HUDEP-2 (cell line): ENCODE measurements around the gene CABCOCO1.

Experiments used
- DNase-seq, 76 experiments: peaks; one replicate each; lab custom pipeline; 2025; ENCODE audit not compliant: unreplicated experiment in 76 of 76; lab: John Stamatoyannopoulos, UW

Gene CABCOCO1

DNA sequence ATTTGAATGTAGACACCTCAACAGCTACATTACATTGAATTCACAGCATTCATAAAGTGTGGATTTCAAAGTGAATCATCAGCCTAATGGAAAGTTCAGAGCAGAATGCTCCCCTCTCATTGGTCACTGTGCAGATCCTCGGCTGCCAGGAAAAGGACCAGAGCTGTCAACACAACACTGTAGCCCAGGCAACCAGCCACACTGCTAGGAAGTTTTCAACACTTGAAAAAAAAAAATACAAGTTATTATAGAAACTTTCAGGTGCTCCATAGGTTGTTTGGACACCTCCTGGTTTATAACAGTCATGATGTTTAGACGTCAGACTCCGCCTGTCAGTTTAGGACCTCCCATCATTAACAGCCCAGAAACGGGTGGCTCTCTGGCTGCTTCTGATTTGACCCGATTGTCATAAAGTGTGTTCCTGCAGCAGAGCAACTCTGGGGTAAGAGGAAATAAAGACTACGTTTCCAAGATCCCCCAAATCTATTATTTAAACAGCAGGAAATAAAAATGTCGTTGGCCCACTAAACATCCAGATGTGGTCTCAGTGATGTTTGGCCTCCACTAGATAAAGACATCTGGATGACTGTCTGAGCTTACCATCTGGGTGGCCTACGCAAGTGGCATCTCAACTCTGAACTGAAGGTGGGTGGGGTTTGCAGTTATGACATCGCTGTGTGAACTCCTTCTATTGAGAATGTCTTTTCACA, 117.4 kb downstream of the CABCOCO1 start:
- DNase-seq: peak in 74 of 76 experiments; percentile 10 to 88 (median 60)

DNA sequence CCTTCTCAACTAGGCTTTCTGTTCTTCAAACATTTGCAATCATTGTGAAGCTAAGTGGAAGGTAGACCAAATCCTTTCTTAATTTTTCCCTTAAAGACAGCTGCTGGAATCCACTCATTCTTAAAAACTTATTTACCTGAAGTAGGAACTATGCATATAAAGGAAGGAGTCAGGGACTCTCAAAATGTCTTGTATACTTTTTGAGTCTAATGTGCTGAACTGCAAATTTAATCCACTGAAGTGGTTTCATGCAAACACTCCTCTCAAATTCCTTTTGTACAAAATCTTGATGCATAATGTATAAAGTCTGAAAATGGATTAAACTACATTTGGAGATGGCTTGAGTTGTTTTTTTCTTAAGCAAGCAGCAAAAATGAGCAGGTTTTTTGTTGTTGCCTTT, 118.0 kb downstream of the CABCOCO1 start:
- DNase-seq: no peak

GRCh38 chr10:61781969-61782403, 119.3 kb downstream of the CABCOCO1 start:
- DNase-seq: peak in 23 of 76 experiments; percentile 3 to 62 (median 21)

GRCh38 chr10:61784354-61785133, 121.8 kb downstream of the CABCOCO1 start:
- no peak for DNase-seq

- no peak for DNase-seq
Measured at GRCh38 chr10:61785473-61786105, 122.9 kb downstream of the CABCOCO1 start.

- DNase-seq: peak in 2 of 76 experiments; percentile 15 to 19
Measured at GRCh38 chr10:61786728-61787127, 124.0 kb downstream of the CABCOCO1 start.

GRCh38 chr10:61787170-61787569, 124.4 kb downstream of the CABCOCO1 start:
- DNase-seq: no peak

- DNase-seq: no peak
Measured at GRCh38 chr10:61789031-61789430, 126.3 kb downstream of the CABCOCO1 start.

- no peak for DNase-seq
Measured at GRCh38 chr10:61791216-61791615, 128.5 kb downstream of the CABCOCO1 start.

- DNase-seq: no peak
Measured at GRCh38 chr10:61792097-61792716, 129.5 kb downstream of the CABCOCO1 start.

DNA sequence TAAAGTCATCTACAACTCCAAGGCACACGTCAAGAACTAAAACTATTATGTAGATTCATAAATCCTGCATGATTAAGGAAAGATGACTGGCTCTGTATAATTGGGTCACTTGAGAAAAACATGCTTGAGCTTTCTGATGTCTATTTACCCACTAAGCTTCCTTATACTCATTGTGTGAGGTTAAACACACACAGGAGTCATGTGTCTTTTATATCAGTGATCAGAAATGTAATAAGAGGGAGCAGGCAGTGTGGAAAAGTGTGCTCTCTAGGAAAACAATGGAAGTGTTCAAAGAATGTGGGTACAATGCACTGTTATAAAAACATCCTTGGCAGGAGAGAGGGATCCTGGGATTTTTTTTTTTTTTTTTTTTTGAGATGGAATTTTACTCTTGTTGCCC, 130.2 kb downstream of the CABCOCO1 start:
- no peak for DNase-seq

DNA sequence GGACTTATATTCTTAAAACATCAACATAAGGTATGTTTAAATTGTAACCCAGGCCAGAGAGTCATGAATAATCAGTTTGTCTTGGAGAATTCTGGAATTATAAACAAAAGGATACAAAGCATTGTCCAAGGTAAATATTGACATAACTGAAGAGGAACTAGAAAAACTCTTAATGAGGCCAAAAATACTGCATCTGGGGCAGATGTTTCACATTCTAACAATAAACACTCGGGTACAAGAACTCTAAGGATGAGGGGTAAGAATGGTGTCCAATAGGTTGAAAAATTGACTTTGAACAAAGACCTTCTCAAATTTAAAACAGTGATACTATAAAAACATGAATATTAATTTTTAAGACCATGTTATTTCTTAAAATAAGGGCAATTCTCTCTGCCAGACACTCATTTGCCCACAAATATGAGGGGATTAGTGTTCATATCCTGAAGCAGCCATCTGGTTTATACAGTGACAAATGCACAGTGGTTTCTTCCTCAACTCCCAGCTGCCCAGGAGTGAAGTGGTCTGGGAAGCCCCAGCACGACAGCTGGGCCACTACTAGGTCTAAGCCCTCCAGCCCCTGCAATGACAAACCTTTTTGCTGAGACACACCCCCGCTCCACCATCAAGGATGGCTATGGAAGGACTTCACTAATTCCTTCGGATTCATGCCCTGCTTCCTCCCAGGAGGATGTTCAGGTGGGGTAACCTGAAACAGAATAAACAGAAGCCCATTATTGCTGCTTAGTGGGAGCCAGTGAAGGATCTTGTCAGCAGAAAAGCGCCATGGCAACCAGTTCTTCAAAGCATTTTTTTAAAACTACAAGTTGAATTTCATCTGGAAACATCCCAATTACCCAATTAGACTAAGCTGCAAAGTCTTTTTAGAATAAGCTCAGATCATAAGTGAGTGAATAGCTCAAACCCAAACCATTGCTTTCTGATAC, 131.3 kb downstream of the CABCOCO1 start:
- no peak for DNase-seq

GRCh38 chr10:61795147-61795546, 132.4 kb downstream of the CABCOCO1 start:
- no peak for DNase-seq

DNA sequence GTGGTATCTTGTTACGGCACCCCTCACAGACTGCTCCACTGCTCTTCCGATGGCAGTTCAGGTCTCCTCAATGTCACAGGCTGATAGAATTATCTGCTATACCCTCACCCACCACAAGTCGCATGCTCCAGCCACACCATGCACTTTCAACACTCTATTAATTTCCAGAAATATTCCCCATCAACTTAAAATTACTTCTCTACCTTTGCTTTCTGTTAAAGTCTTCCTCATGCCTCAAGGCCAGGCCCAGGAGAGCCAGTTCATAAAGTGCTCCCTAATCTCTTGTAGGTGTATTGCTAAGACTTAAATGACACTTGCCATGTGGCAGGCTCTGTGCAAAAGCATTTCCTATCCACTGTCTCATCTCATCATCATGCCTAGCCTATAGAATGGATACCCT, 132.8 kb downstream of the CABCOCO1 start:
- DNase-seq: peak in 2 of 76 experiments; percentile 6 to 10

DNA sequence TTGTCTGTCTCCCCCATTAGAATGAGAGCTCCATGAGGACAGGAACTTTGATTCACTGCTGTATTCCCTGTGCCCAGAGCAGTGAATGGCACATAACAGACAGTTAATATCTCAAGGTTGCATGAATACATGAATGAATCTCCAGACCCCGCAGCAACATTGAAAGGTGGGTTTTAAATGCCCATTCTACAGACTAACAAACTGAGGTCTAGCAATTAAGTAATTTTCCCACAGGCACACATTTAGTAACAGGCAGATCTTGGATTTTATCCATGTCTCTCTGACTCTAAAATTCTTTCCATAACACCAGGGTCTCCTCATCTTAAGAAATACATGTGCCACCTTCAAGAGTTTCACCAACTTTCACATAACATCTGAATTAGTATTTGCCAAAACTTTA, 134.1 kb downstream of the CABCOCO1 start:
- no peak for DNase-seq

GRCh38 chr10:61797304-61798153, 134.8 kb downstream of the CABCOCO1 start:
- no peak for DNase-seq

GRCh38 chr10:61798713-61799112, 136.0 kb downstream of the CABCOCO1 start:
- peak in 2 of 76 experiments; percentile 4 to 9 for DNase-seq

- no peak for DNase-seq
Measured at GRCh38 chr10:61801484-61801883, 138.8 kb downstream of the CABCOCO1 start.

- no peak for DNase-seq
Measured at GRCh38 chr10:61803269-61803668, 140.5 kb downstream of the CABCOCO1 start.
